Epithelial cell of esophagus (primary cell): ENCODE measurements around the gene DLGAP1.
"Not testable (repeated sequence)": the region's sequence is repeated elsewhere in the genome, so short reads cannot be mapped to it uniquely, and the experiment has no call there.

Experiments used
- DNase-seq: peaks from one replicate; pipeline ENCODE4 v3.0.0; 2010; ENCODE audit warnings: low read depth
- H3K4me3 ChIP-seq: 2 replicates; pipeline ENCODE4 v1.5.1; 2011; ENCODE audit warnings: mild to moderate bottlenecking, low read length, control low read depth
- CTCF ChIP-seq: IDR thresholded peaks from 2 replicates; pipeline ENCODE4 v1.5.1; 2011; ENCODE audit warnings: low read depth, mild to moderate bottlenecking, low read length, control low read depth, inconsistent platforms; ENCODE audit not compliant: insufficient read depth; ENCODE audit errors: missing control alignments

Gene DLGAP1

GRCh38 chr18:3603421-3604234 is 851.5 kb downstream of the DLGAP1 start:
- peak overlapping the region; percentile 35 for H3K4me3 ChIP-seq
- no peak for TF ChIP-seq CTCF
- DNase-seq: peak; percentile 91

- not testable (repeated sequence) for H3K4me3 ChIP-seq, DNase-seq
Observed at GRCh38 chr18:3601106-3601755, 853.9 kb downstream of the DLGAP1 start.

GRCh38 chr18:3599861-3600260 is 855.2 kb downstream of the DLGAP1 start:
- no peak overlapping the region for H3K4me3 ChIP-seq
- TF ChIP-seq CTCF: no peak

GRCh38 chr18:3599195-3599594 is 855.9 kb downstream of the DLGAP1 start:
- no peak for DNase-seq
- H3K4me3 ChIP-seq: no peak overlapping the region
- no peak for TF ChIP-seq CTCF

More at GRCh38 chr18:3599861-3600260, 855.2 kb downstream of the DLGAP1 start:
- no peak for DNase-seq

- H3K4me3 ChIP-seq: no peak overlapping the region
- no peak for TF ChIP-seq CTCF
- DNase-seq: no peak
Observed at GRCh38 chr18:3598581-3598980, 856.5 kb downstream of the DLGAP1 start.

GRCh38 chr18:3597409-3598357 is 857.4 kb downstream of the DLGAP1 start:
- DNase-seq: no peak
- H3K4me3 ChIP-seq: no peak overlapping the region
- no peak for TF ChIP-seq CTCF
